Activated CD8-positive, alpha-beta memory T cell treated with anti-CD3 and anti-CD28 coated beads for 36 hours (primary cell): ENCODE data around the gene MAST2. TPM values are rescaled to one million over a fixed set of nuclear protein-coding genes. Genes with fewer than 3 reads are reported as not detected.

ENCODE experiments used
- CTCF ChIA-PET: fragments of 350-600 bp; sonication (Branson Sonifier 250); formaldehyde crosslinking; loops from one replicate; lab custom pipeline; 2021; ENCODE audit warnings: antibody characterized with exemption; lab: Charles Lee
- POLR2A ChIA-PET: fragments of 350-600 bp; sonication (Branson Sonifier 250); formaldehyde crosslinking; loops from one replicate; lab custom pipeline; 2021; ENCODE audit warnings: antibody characterized with exemption; lab: Charles Lee
- total RNA-seq, 2 experiments: library from RNA; stranded (reverse); gene quantifications; one replicate each; pipeline ENCODE4 v1.2.3, GENCODE V29; 2021

Gene MAST2
- total RNA-seq, 2 experiments from 2014 or later: 31.3 to 31.6 TPM

DNA sequence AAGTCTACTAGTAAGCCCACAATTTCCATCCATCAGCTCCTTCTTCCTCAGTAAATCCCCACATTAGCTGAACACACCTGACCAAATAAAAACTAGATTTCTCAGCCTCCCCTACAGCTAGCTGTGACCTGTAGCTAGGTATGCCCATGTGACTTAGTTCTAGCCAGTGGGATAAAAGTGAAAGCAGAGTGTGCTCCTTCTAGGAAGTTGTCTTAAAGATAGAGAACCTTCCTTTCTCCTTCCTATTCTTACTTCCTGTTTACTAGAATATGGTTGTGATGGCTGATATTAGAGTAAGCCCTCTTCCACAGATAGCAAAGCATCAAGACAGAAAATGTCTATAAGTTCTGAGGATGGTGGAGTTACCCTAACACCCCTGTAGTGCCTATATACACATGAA is 262.0 kb downstream of the MAST2 start:
- ChIA-PET POLR2A (no interaction called here), CTCF (no interaction called here)

- POLR2A ChIA-PET: no interaction called here
- CTCF ChIA-PET: interaction anchor here (0.6 to 1.1 kb wide), 2 partner anchors 111 to 619 kb away, joined by 3 to 4 read pairs; no protein-coding TSS in a partner anchor
These were observed 264.2 kb downstream of the MAST2 start for GRCh38 chr1:46067652-46068051.

DNA sequence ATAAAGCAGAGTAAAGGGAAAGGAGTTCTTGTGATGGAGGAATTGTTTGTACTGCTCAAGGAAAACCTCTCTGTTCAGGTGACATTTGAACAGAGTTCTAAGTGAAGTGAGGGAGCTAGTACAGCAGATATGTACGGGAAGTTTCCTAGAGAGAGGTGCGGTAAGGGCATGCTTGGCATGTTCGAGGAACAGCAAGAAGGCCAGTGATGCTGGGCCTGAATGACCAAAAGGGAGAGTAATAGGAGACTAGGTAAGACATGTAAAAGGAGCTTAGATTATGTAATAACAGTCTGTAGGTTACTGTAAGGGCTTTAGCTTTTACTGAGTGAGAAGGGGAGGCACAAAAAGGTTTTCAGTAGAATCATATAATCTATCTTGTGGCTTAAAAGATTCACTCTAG is 265.1 kb downstream of the MAST2 start:
- CTCF ChIA-PET: no interaction called here
- POLR2A ChIA-PET: no interaction called here

DNA sequence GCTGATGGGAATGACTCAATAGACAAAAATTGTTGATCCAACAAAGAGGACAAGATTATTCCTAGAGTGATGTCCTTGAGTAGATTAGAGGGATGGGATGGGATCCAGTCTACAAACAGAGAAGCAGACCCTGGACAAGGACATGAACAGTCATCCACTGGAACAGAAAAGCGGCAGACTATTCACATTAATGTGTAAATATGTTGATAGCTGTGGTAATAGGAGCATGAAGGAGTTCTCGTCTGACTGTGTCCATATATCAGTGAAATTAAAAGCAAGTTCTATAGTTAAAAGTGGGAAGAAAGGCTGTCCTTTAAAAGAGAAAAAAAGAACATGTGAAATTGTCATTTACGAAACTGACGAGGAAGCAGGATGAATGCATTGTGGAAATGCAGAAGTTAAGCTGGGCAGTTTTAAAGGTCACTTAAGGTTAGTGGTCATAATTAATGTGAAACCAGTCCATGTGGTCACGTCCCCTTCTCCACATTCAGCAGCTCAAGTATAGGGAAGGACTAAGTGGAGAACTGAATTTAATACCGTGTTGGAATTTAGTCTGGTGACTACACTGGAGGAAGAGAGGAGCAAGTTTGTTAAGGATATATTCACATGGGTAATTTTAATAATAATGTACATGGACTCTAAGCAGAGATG is 266.9 kb downstream of the MAST2 start:
- CTCF ChIA-PET: no interaction called here
- POLR2A ChIA-PET: no interaction called here

- ChIA-PET CTCF (no interaction called here), POLR2A (no interaction called here)
These were observed 269.6 kb downstream of the MAST2 start for GRCh38 chr1:46072975-46073374.

GRCh38 chr1:46076343-46076742 is 272.9 kb downstream of the MAST2 start:
- ChIA-PET POLR2A (no interaction called here), CTCF (no interaction called here)

GRCh38 chr1:46077644-46078043 is 274.2 kb downstream of the MAST2 start:
- POLR2A ChIA-PET: no interaction called here
- CTCF ChIA-PET: no interaction called here

- ChIA-PET CTCF (no interaction called here), POLR2A (no interaction called here)
These were observed 276.8 kb downstream of the MAST2 start for GRCh38 chr1:46080257-46080656.

GRCh38 chr1:46081206-46081605 is 277.8 kb downstream of the MAST2 start:
- POLR2A ChIA-PET: no interaction called here
- CTCF ChIA-PET: no interaction called here

GRCh38 chr1:46081619-46082018 is 278.2 kb downstream of the MAST2 start:
- ChIA-PET CTCF (no interaction called here), POLR2A (no interaction called here)

DNA sequence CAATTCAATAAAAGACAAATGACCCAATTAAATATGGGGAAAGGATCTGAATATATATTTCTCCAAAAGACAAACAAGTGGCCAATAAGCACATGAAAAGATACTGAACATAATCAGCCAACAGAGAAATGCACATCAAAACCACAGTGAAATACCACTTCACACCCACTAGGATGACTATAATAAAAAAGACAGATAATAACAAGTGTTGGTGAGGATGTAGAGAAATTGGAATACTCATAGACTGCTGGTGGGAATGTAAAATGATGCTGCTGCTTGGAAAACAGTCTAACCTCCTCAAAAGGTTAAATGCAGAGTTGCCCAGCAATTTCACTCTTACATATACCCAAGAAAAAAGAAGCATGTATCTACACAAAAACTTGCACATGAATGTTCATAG is 280.2 kb downstream of the MAST2 start:
- ChIA-PET CTCF (interaction anchor here (1.0 kb wide), 1 partner anchor 10 kb away, joined by 5 read pairs; no protein-coding TSS in a partner anchor), POLR2A (no interaction called here)

GRCh38 chr1:46084553-46085451 is 281.4 kb downstream of the MAST2 start:
- ChIA-PET CTCF (interaction anchor here (1.0 kb wide), 2 partner anchors 11 to 47 kb away, joined by 3 to 5 read pairs; no protein-coding TSS in a partner anchor), POLR2A (no interaction called here)

Other genes with a start within 250 kb of the MAST2 start
- gene NASP, start 219.6 kb upstream of the MAST2 start, total RNA-seq: 100 to 1,000 TPM; 245 to 252 TPM
- gene CCDC17, start 179.6 kb upstream of the MAST2 start, total RNA-seq: 1 to 10 TPM; 1.3 to 1.7 TPM
- gene GPBP1L1, start 117.1 kb upstream of the MAST2 start, total RNA-seq: 100 to 1,000 TPM; 102 to 103 TPM
- gene TMEM69, start 115.4 kb upstream of the MAST2 start, total RNA-seq: 10 to 100 TPM; 41.3 to 43.8 TPM
- gene IPP, start 53.0 kb upstream of the MAST2 start, total RNA-seq: 10 to 100 TPM; 16.5 to 16.6 TPM